Tibial nerve (tissue), 4 donors: ENCODE data around the gene SH2D3C. TPM values are rescaled to one million over a fixed set of nuclear protein-coding genes. Genes with fewer than 3 reads are reported as not detected.

Source experiments
- DNase-seq, 2 donors: peaks; one replicate each; pipeline ENCODE4 v3.0.0-alpha.2; 2019; ENCODE audit warnings: low spot score in 2 of 2
- H3K27ac ChIP-seq, 4 donors: fragments of 200-600 bp; sonication (generic) in 3 of 4; one replicate each; pipeline ENCODE4 v1.5.1; 2017 to 2019; ENCODE audit warnings: mild to moderate bottlenecking in 1 of 4
- H3K27me3 ChIP-seq, 2 donors: fragments of 200-600 bp; sonication (generic) in 1 of 2; one replicate each; pipeline versions ENCODE4 v1.5.1 to v1.6.0; 2017 to 2019
- H3K36me3 ChIP-seq, 3 donors: fragments of 200-600 bp; sonication (generic); one replicate each; pipeline ENCODE4 v1.5.1; 2018 to 2019
- H3K4me1 ChIP-seq, 4 donors: fragments of 200-600 bp; sonication (generic) in 3 of 4; one replicate each; pipeline ENCODE4 v1.5.1; 2017 to 2019
- H3K4me3 ChIP-seq, 4 donors: fragments of 200-600 bp; sonication (generic) in 3 of 4; one replicate each; pipeline ENCODE4 v1.5.1; 2017 to 2019; ENCODE audit warnings: mild to moderate bottlenecking in 1 of 4, moderate library complexity in 1 of 4
- H3K9me3 ChIP-seq, 4 donors: fragments of 200-600 bp; sonication (generic) in 3 of 4; one replicate each; pipeline ENCODE4 v1.5.1; 2017 to 2019
- CTCF ChIP-seq, 5 experiments: fragments of 200-600 bp in 3 of 5; fragments of 450-650 bp in 2 of 5; sonication (generic) in 3 of 5; IDR thresholded peaks; one replicate each; pipeline ENCODE4 v1.5.1; 2016 to 2019; ENCODE audit warnings: antibody characterized with exemption in 5 of 5, mild to moderate bottlenecking in 3 of 5, moderate library complexity in 2 of 5
- EP300 ChIP-seq, 2 donors: sonication (generic); formaldehyde crosslinking; IDR thresholded peaks; one replicate each; pipeline ENCODE4 v1.6.1; 2017; ENCODE audit warnings: antibody characterized with exemption in 2 of 2, mild to moderate bottlenecking in 1 of 2
- POLR2A ChIP-seq, 2 donors: fragments of 450-650 bp; IDR thresholded peaks; one replicate each; pipeline ENCODE4 v1.6.1; 2017; ENCODE audit warnings: antibody characterized with exemption in 2 of 2, mild to moderate bottlenecking in 2 of 2, moderate library complexity in 2 of 2
- WGBS, 2 donors: methylation state at CpG; one replicate each; pipeline ENCODE4 v1.1.5; 2018; 5-methylcytosine and 5-hydroxymethylcytosine counted together
- total RNA-seq, 4 donors: library from RNA; depleted of rRNA; stranded (reverse); fragments of >200 nt; gene quantifications; one replicate each; pipeline ENCODE4 v1.1.0, GENCODE V29; 2016

Gene SH2D3C
- total RNA-seq, 4 donors from 2014 or later: 4.2 to 18.9 (median 13.4) TPM

GRCh38 chr9:127749090-127749787 lies 29.2 kb downstream of the SH2D3C start:
- no peak for DNase-seq
- H3K4me1 ChIP-seq: peaks cover 0 to 3% (median 0%) of the 10 kb centered on the region in 4 donors
- TF ChIP-seq EP300 (IDR thresholded peaks at IDR 0.05) (no peak), CTCF (IDR thresholded peaks at IDR 0.05) (no peak), POLR2A (IDR thresholded peaks at IDR 0.05) (no peak)
- WGBS, 2 donors: 90 to 95% methylated on average over 15 to 21 of the region's 26 CpGs
- no peak overlapping the region for H3K27ac ChIP-seq
- H3K27me3 ChIP-seq: peaks cover 0 to 9% of the 10 kb centered on the region in 2 donors
- H3K36me3 ChIP-seq: peaks cover 0 to 39% (median 0%) of the 10 kb centered on the region in 3 donors
- H3K9me3 ChIP-seq: no peaks in the 10 kb centered on the region
- H3K4me3 ChIP-seq: no peak overlapping the region

- Histone ChIP-seq H3K4me1 (no peaks in the 10 kb centered on the region), H3K27me3 (no peaks in the 10 kb centered on the region), H3K27ac (no peak overlapping the region), H3K36me3 (peaks cover 0 to 39% (median 0%) of the 10 kb centered on the region in 3 donors), H3K4me3 (no peak overlapping the region), H3K9me3 (no peaks in the 10 kb centered on the region)
- TF ChIP-seq EP300 (IDR thresholded peaks at IDR 0.05) (no peak), POLR2A (IDR thresholded peaks at IDR 0.05) (no peak), CTCF (IDR thresholded peaks at IDR 0.05) (no peak)
- 83 to 87% methylated on average over 14 to 15 of the region's 15 CpGs for WGBS, 2 donors
- no peak for DNase-seq
Measured at GRCh38 chr9:127746959-127747569, 31.4 kb downstream of the SH2D3C start.

GRCh38 chr9:127744398-127745110 lies 33.9 kb downstream of the SH2D3C start:
- Histone ChIP-seq H3K27ac (no peak overlapping the region), H3K4me3 (no peak overlapping the region), H3K4me1 (peaks cover 0 to 16% (median 4%) of the 10 kb centered on the region in 4 donors), H3K36me3 (peaks cover 0 to 31% (median 0%) of the 10 kb centered on the region in 3 donors), H3K27me3 (no peaks in the 10 kb centered on the region), H3K9me3 (no peaks in the 10 kb centered on the region)
- 89 to 94% methylated on average over 12 to 18 of the region's 19 CpGs for WGBS, 2 donors
- no peak for DNase-seq
- TF ChIP-seq CTCF (IDR thresholded peaks at IDR 0.05) (no peak), EP300 (IDR thresholded peaks at IDR 0.05) (no peak), POLR2A (IDR thresholded peaks at IDR 0.05) (no peak)

GRCh38 chr9:127742435-127743088 lies 35.9 kb downstream of the SH2D3C start:
- H3K4me3 ChIP-seq: peak overlapping the region in 1 of 4 donors; percentile 21
- no peaks in the 10 kb centered on the region for H3K27me3 ChIP-seq
- TF ChIP-seq POLR2A (IDR thresholded peaks at IDR 0.05) (no peak), CTCF (IDR thresholded peaks at IDR 0.05) (no peak), EP300 (IDR thresholded peaks at IDR 0.05) (no peak)
- no peak for DNase-seq
- H3K36me3 ChIP-seq: peaks cover 0 to 27% (median 0%) of the 10 kb centered on the region in 3 donors
- 51 to 76% methylated on average over 33 of the region's 33 CpGs for WGBS, 2 donors
- peak overlapping the region in 2 of 4 donors; percentile 7 to 9 for H3K27ac ChIP-seq
- H3K9me3 ChIP-seq: no peaks in the 10 kb centered on the region
- peaks cover 0 to 16% (median 4%) of the 10 kb centered on the region in 4 donors for H3K4me1 ChIP-seq
